Upper lobe of left lung (tissue), 4 donors: Measurements from ENCODE around the gene PTGIR.

ENCODE experiments used
- EP300 ChIP-seq, 4 donors: sonication (generic); formaldehyde crosslinking; IDR thresholded peaks; one replicate each; pipeline ENCODE4 v1.5.1; 2017; ENCODE audit warnings: antibody characterized with exemption in 4 of 4, control low read depth in 2 of 4
- POLR2A ChIP-seq, 4 donors: fragments of 450-650 bp; IDR thresholded peaks; one replicate each; pipeline ENCODE4 v1.5.1; 2016 to 2017; ENCODE audit warnings: antibody characterized with exemption in 4 of 4, mild to moderate bottlenecking in 2 of 4
- POLR2AphosphoS5 ChIP-seq, 2 donors: sonication (generic); formaldehyde crosslinking; IDR thresholded peaks; one replicate each; pipeline ENCODE4 v1.5.1; 2017; ENCODE audit warnings: antibody characterized with exemption in 2 of 2
- TF ChIP-seq, protein P1 (sequence below), 6 experiments: fragments of 450-650 bp in 4 of 6; fragments of 200-600 bp in 2 of 6; sonication (generic) in 2 of 6; IDR thresholded peaks; one replicate each; pipeline ENCODE4 v1.5.1; 2016 to 2019; ENCODE audit warnings: antibody characterized with exemption in 6 of 6

DNA sequence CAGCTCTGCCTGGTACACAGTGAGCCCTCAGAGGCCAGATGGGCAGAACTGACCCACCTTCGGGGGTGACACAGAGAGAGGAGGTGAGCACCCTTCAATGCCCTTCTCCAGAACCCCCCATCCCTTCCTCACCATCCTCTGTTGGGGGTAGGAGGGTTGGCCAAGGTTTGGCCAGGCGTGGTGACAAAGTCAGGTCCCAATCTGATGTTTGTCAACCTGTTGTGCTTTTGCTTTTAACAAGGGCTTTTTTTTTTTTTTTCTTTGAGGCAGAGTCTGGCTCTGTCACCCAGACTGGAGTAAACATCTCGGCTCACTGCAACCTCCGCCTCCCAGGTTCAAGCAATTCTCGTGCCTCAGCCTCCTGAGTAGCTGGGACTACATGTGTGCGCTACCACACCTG lies 7.3 kb downstream of the PTGIR start:
- TF ChIP-seq, protein P1, sequence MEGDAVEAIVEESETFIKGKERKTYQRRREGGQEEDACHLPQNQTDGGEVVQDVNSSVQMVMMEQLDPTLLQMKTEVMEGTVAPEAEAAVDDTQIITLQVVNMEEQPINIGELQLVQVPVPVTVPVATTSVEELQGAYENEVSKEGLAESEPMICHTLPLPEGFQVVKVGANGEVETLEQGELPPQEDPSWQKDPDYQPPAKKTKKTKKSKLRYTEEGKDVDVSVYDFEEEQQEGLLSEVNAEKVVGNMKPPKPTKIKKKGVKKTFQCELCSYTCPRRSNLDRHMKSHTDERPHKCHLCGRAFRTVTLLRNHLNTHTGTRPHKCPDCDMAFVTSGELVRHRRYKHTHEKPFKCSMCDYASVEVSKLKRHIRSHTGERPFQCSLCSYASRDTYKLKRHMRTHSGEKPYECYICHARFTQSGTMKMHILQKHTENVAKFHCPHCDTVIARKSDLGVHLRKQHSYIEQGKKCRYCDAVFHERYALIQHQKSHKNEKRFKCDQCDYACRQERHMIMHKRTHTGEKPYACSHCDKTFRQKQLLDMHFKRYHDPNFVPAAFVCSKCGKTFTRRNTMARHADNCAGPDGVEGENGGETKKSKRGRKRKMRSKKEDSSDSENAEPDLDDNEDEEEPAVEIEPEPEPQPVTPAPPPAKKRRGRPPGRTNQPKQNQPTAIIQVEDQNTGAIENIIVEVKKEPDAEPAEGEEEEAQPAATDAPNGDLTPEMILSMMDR (IDR thresholded peaks at IDR 0.05) = no peak
- TF ChIP-seq POLR2A (IDR thresholded peaks at IDR 0.05) (no peak), POLR2AphosphoS5 (IDR thresholded peaks at IDR 0.05) (no peak), EP300 (IDR thresholded peaks at IDR 0.05) (no peak)
